GM23248 (cell line): ENCODE data around the gene PDE4B.

ENCODE experiments used
- EZH2 ChIP-seq: fragments of 200-600 bp; sonication (generic); IDR thresholded peaks from 2 replicates; pipeline ENCODE4 v1.6.1; 2018; ENCODE audit warnings: antibody characterized with exemption, mild to moderate bottlenecking; ENCODE audit not compliant: insufficient read depth, poor library complexity, severe bottlenecking
- EZH2phosphoT487 ChIP-seq: fragments of 200-600 bp; sonication (generic); IDR thresholded peaks from 2 replicates; pipeline ENCODE4 v1.6.1; 2018; ENCODE audit warnings: antibody characterized with exemption, moderate library complexity, mild to moderate bottlenecking, low read depth; ENCODE audit not compliant: insufficient read depth

DNA sequence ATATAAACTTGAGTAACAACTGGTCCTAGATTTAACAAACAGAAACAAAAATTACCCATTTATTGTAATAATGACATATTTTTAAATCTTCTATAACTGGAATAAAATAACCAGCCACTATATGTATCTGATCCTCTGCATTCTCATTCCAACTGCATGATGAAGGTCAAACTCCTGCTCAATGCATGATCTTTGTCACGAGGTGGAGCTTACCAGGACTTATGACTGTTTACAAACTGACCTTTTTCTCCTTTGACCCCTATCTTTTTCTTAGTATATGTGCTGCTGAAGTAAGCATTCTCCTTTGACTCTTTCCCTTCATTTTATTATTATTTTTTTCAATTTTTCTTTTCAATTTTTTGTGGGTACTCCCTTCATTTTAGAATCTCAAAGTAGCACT, 252.2 kb downstream of the PDE4B start:
- no peak for TF ChIP-seq EZH2
- TF ChIP-seq EZH2phosphoT487, result no peak
